BLaER1 treated with 17β-estradiol and CSF1 and Interleukin-3, amounts not matched to agents 10 nM and 100 nM (cell line): Measurements from ENCODE around the gene BTBD9.
"Not testable (repeated sequence)": the region's sequence is repeated elsewhere in the genome, so short reads cannot be mapped to it uniquely, and the experiment has no call there.

ENCODE experiments used
- H3K27ac ChIP-seq, 11 experiments: shearing (Covaris generic); formaldehyde crosslinking; 2 replicates each; pipeline ENCODE4 v1.8.1; 2022
- H3K27me3 ChIP-seq, 11 experiments: shearing (Covaris generic); formaldehyde crosslinking; 2 replicates each; pipeline ENCODE4 v1.8.1; 2022
- H3K36me3 ChIP-seq, 11 experiments: shearing (Covaris generic); formaldehyde crosslinking; 2 replicates each; pipeline ENCODE4 v1.8.1; 2022
- H3K4me1 ChIP-seq, 10 experiments: shearing (Covaris generic); formaldehyde crosslinking; 2 replicates each; pipeline ENCODE4 v1.8.1; 2022
- H3K4me2 ChIP-seq, 11 experiments: shearing (Covaris generic); formaldehyde crosslinking; 2 replicates each; pipeline ENCODE4 v1.8.1; 2022
- H3K4me3 ChIP-seq, 10 experiments: shearing (Covaris generic); formaldehyde crosslinking; 2 replicates each; pipeline ENCODE4 v1.8.1; 2022
- H3K9ac ChIP-seq, 11 experiments: shearing (Covaris generic); formaldehyde crosslinking; 2 replicates each; pipeline ENCODE4 v1.8.1; 2022
- H3K9me3 ChIP-seq, 11 experiments: shearing (Covaris generic); formaldehyde crosslinking; replicated peaks in 1 of 11; 2 replicates each; pipeline ENCODE4 v1.8.1; 2022
- H4K20me1 ChIP-seq, 11 experiments: shearing (Covaris generic); formaldehyde crosslinking; 2 replicates each; pipeline ENCODE4 v1.8.1; 2022
- Cebpa-rat ChIP-seq, 11 experiments: shearing (Covaris generic); IDR thresholded peaks; 2 replicates each; pipeline ENCODE4 v1.8.1; 2022

BTBD9 gene

GRCh38 chr6:38349795-38350194 is 289.9 kb downstream of the BTBD9 start:
- Histone ChIP-seq H3K27ac (no peak overlapping the region), H3K9ac (no peak overlapping the region), H4K20me1 (peaks cover 0 to 4% (median 0%) of the 10 kb centered on the region in 11 experiments; a peak in 3 of 22 replicates), H3K9me3 (no peaks in the 10 kb centered on the region), H3K4me3 (no peak overlapping the region), H3K4me1 (peaks cover 0 to 20% (median 14%) of the 10 kb centered on the region in 10 experiments; a peak in 12 of 20 replicates), H3K27me3 (no peaks in the 10 kb centered on the region), H3K36me3 (no peaks in the 10 kb centered on the region), H3K4me2 (no peak overlapping the region)
- no peak for TF ChIP-seq Cebpa-rat (IDR thresholded peaks at IDR 0.05)

- peaks cover 0 to 3% (median 0%) of the 10 kb centered on the region in 11 experiments; a peak in 2 of 22 replicates for H4K20me1 ChIP-seq
- H3K4me2 ChIP-seq, result no peak overlapping the region
- H3K9me3 ChIP-seq, result no peaks in the 10 kb centered on the region
- no peaks in the 10 kb centered on the region for H3K27me3 ChIP-seq
- H3K4me3 ChIP-seq, result no peak overlapping the region
- no peak for TF ChIP-seq Cebpa-rat (IDR thresholded peaks at IDR 0.05)
- no peak overlapping the region for H3K27ac ChIP-seq
- H3K4me1 ChIP-seq, result peaks cover 0 to 15% (median 10%) of the 10 kb centered on the region in 10 experiments; a peak in 12 of 20 replicates
- H3K9ac ChIP-seq, result no peak overlapping the region
- peaks cover 0 to 4% (median 0%) of the 10 kb centered on the region in 11 experiments; a peak in 1 of 22 replicates for H3K36me3 ChIP-seq
Observed at GRCh38 chr6:38349221-38349620, 290.5 kb downstream of the BTBD9 start.

GRCh38 chr6:38348371-38348770 is 291.4 kb downstream of the BTBD9 start:
- H3K4me1 ChIP-seq, result peaks cover 0 to 6% (median 2%) of the 10 kb centered on the region in 10 experiments; a peak in 9 of 20 replicates
- H3K27ac ChIP-seq, result no peak overlapping the region
- no peak for TF ChIP-seq Cebpa-rat (IDR thresholded peaks at IDR 0.05)
- no peaks in the 10 kb centered on the region; a peak in 1 of 22 replicates for H4K20me1 ChIP-seq
- no peak overlapping the region for H3K9ac ChIP-seq
- H3K9me3 ChIP-seq, result no peaks in the 10 kb centered on the region
- peaks cover 0 to 11% (median 0%) of the 10 kb centered on the region in 11 experiments; a peak in 1 of 22 replicates for H3K36me3 ChIP-seq
- H3K27me3 ChIP-seq, result no peaks in the 10 kb centered on the region
- no peak overlapping the region for H3K4me3 ChIP-seq
- H3K4me2 ChIP-seq, result no peak overlapping the region

- H3K9ac ChIP-seq, H4K20me1 ChIP-seq, H3K9me3 ChIP-seq, H3K27ac ChIP-seq, H3K27me3 ChIP-seq, H3K4me3 ChIP-seq, H3K4me1 ChIP-seq, H3K4me2 ChIP-seq: not testable (repeated sequence)
- peaks cover 0 to 16% (median 0%) of the 10 kb centered on the region in 11 experiments; a peak in 3 of 22 replicates for H3K36me3 ChIP-seq
Observed at GRCh38 chr6:38347829-38348228, 291.9 kb downstream of the BTBD9 start.

GRCh38 chr6:38346291-38347079 is 293.2 kb downstream of the BTBD9 start:
- no peak for TF ChIP-seq Cebpa-rat (IDR thresholded peaks at IDR 0.05)
- Histone ChIP-seq H3K9me3 (no peaks in the 10 kb centered on the region), H3K4me2 (no peak overlapping the region), H3K4me1 (no peaks in the 10 kb centered on the region), H3K4me3 (no peak overlapping the region), H4K20me1 (no peaks in the 10 kb centered on the region; a peak in 1 of 22 replicates), H3K27me3 (no peaks in the 10 kb centered on the region), H3K36me3 (peaks cover 0 to 24% (median 0%) of the 10 kb centered on the region in 11 experiments; a peak in 3 of 22 replicates), H3K27ac (no peak overlapping the region), H3K9ac (no peak overlapping the region)

- H3K4me3 ChIP-seq, result no peak overlapping the region
- no peaks in the 10 kb centered on the region for H3K9me3 ChIP-seq
- no peaks in the 10 kb centered on the region for H3K27me3 ChIP-seq
- peaks cover 0 to 24% (median 0%) of the 10 kb centered on the region in 11 experiments; a peak in 3 of 22 replicates for H3K36me3 ChIP-seq
- H4K20me1 ChIP-seq, result no peaks in the 10 kb centered on the region; a peak in 1 of 22 replicates
- H3K4me1 ChIP-seq, result no peaks in the 10 kb centered on the region
- H3K9ac ChIP-seq, result no peak overlapping the region
- H3K27ac ChIP-seq, result no peak overlapping the region
- no peak for TF ChIP-seq Cebpa-rat (IDR thresholded peaks at IDR 0.05)
- H3K4me2 ChIP-seq, result no peak overlapping the region
Observed at GRCh38 chr6:38345586-38345985, 294.1 kb downstream of the BTBD9 start.

GRCh38 chr6:38341496-38341895 is 298.2 kb downstream of the BTBD9 start:
- Histone ChIP-seq H3K9me3 (peaks cover 0 to 5% (median 0%) of the 10 kb centered on the region in 11 experiments; a peak in 5 of 22 replicates), H3K27me3 (no peaks in the 10 kb centered on the region), H3K9ac (no peak overlapping the region), H3K36me3 (peaks cover 0 to 29% (median 0%) of the 10 kb centered on the region in 11 experiments; a peak in 3 of 22 replicates), H3K27ac (no peak overlapping the region), H3K4me2 (no peak overlapping the region), H3K4me1 (no peaks in the 10 kb centered on the region), H3K4me3 (no peak overlapping the region), H4K20me1 (no peaks in the 10 kb centered on the region)
- TF ChIP-seq Cebpa-rat (IDR thresholded peaks at IDR 0.05), result no peak

GRCh38 chr6:38339914-38340313 is 299.8 kb downstream of the BTBD9 start:
- H3K4me3 ChIP-seq, result no peak overlapping the region
- no peak overlapping the region for H3K9ac ChIP-seq
- H3K36me3 ChIP-seq, result peaks cover 0 to 45% (median 0%) of the 10 kb centered on the region in 11 experiments; a peak in 4 of 22 replicates
- TF ChIP-seq Cebpa-rat (IDR thresholded peaks at IDR 0.05), result no peak
- no peaks in the 10 kb centered on the region for H4K20me1 ChIP-seq
- H3K9me3 ChIP-seq, result peaks cover 0 to 21% (median 6%) of the 10 kb centered on the region in 11 experiments; a peak in 12 of 22 replicates
- H3K4me1 ChIP-seq, result no peaks in the 10 kb centered on the region
- no peaks in the 10 kb centered on the region for H3K27me3 ChIP-seq
- no peak overlapping the region for H3K4me2 ChIP-seq
- no peak overlapping the region for H3K27ac ChIP-seq

- no peaks in the 10 kb centered on the region for H4K20me1 ChIP-seq
- H3K9ac ChIP-seq, result no peak overlapping the region
- no peak overlapping the region for H3K27ac ChIP-seq
- no peak overlapping the region for H3K4me2 ChIP-seq
- H3K4me3 ChIP-seq, result no peak overlapping the region
- no peaks in the 10 kb centered on the region for H3K4me1 ChIP-seq
- H3K36me3 ChIP-seq, result peaks cover 0 to 44% (median 5%) of the 10 kb centered on the region in 11 experiments; a peak in 7 of 22 replicates
- no peaks in the 10 kb centered on the region for H3K27me3 ChIP-seq
- peaks cover 14 to 40% (median 24%) of the 10 kb centered on the region in 11 experiments for H3K9me3 ChIP-seq
- no peak for TF ChIP-seq Cebpa-rat (IDR thresholded peaks at IDR 0.05)
Observed at GRCh38 chr6:38337819-38338465, 301.8 kb downstream of the BTBD9 start.
